ENCODE results near the gene CFAP299.
"Not testable (repeated sequence)": the region's sequence is repeated elsewhere in the genome, so short reads cannot be mapped to it uniquely, and the experiment has no call there.

Gene CFAP299

DNA sequence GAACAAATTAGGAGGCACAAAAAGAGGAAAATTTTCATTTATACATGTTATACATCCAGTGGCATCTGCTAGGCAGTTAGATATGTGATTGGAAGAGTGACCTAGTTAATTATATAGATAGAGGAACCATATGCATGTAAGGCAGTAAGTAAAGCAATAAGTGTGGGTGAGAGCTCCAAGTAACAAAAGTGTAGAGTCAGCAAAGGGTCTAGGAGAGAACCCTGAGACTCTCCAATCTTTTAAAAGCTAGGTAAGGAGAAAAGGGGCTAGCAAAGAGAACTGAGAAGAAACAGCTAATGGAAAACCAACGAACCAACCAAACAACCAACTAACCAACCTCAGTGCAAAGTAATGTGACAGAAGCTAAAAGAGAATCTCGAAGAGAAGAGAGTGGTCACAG is 3.8 kb upstream of the CFAP299 start:
- DNase-seq (ENCODE audit: low read depth in 2 of 2): no peak

DNA sequence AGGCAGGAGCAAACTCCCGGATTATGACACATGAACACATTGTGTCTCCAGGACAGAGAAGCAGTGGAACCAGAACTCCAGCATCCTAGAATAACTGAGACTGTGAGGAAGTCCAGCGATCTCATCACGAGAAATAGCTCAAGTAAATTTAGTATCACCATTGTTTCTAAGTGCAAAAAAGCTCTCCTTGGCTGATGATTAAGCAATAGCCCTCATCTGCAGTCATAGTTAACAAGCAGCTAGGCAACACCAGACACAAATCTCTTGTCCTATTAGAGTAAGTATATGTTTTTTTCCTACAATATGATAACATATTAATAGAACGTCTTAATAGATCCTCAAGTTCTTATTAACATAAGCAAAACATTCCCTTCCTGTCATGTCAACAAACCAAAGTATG is 2.4 kb upstream of the CFAP299 start:
- no peak for DNase-seq (ENCODE audit: low read depth in 2 of 2)

DNA sequence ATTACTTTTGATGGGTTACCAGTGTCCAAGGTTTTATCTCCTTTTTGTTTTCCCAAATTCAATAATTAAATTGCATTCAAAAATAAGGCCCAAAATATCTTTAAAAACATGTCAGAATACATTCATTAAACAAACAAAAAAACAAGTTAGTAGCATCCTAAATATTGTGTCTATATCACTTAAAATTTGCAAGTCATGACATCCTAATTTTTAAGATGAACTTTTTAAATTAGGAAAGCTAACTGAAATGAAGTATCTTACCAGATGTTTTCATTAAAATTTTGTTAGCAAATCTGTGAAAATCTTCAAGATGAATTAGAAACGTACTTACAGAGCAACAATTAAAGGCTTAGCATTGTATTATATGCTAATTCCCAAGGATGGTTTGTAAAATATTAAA is 962 bp upstream of the CFAP299 start:
- DNase-seq (ENCODE audit: low read depth in 2 of 2): no peak

DNA sequence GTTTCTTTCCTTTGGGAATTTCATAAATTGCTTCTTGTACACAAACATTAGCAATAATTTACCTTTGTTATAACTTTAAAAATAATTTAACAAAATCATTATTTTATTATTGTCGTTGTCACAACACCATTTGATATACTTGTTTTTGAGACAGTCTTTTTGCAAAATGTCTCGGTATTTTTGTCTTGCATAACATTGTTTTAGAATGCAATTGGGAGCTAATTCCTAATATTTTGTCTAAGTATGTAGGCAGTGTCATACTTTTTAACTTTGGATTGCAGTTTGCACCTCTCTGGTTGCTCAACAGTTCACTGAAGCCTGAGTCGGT is 340 bp upstream of the CFAP299 start:
- no peak for DNase-seq (ENCODE audit: low read depth in 2 of 2)

DNA sequence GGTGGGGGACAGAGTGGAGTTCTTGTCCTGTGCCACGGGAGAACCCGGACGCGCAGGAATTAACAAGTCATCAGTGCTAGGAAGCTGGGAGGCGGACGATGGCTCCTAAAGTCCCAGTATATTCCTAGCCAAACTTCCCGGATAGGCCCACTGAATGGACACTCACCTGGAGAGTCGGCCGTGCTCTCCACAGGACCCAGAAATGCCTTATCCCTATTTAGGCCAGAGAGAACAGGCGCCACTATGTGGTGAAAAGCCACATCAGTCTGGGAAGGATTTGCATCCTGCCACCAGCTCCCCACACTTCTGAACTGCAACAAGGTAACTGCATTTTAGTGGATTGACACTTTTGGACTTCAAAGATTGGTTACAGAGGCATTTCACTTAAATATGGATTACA is 1.1 kb downstream of the CFAP299 start:
- DNase-seq (ENCODE audit: low read depth in 2 of 2): no peak

DNA sequence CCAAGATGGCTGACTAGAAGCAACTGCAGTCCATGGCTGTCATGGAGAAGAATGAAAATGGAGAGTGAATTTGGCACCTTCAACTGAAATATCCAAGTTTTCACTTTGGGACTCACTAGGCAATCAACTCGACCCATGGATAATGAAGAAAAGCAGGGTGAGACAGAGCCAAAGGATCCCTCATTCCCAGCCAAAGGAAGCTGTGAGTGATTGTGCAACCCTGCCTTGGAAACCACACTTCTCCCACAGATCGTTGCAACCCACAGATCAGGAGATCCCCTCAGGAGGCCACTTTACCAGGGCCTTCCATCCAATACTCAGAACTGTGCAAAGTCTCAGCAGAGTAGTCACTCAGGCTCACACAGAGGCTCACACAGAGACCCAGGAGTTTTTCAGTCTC is 4.5 kb downstream of the CFAP299 start:
- no peak for DNase-seq (ENCODE audit: low read depth in 2 of 2)

DNA sequence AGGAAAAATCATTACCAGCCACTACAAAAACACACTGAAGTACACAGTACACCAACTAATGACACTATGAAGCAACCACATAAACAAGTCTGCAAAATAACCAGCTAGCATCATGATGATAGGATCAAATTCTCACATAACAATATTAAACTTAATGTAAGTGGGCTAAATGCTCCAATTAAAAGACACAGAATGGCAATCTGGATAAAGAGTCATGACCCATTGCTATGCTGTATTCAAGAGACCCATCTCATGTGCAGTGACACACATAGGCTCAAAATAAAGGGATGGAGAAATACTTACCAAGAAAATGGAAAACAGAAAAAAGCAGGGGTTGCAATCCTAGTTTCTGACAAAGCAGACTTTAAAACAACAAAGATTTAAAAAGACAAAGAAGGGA is 7.2 kb downstream of the CFAP299 start:
- not testable (repeated sequence) for DNase-seq (ENCODE audit: low read depth in 2 of 2)

DNA sequence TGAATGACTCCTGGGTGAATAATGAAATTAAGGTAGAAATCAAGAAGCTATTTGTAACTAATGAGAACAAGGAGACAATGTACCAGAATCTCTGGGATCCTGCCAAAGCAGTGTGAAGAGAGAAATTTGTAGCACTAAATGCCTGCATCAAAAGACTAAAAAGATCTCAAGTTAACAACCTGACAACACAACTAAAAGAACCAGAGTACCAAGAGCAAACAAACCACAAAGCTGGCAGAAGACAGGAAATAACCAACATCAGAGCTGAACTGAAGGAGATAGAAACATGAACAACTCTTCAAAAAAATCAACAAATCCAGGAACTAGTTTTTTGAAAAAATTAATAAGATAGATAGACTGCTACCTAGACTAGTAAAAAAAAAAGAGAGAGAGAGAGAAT is 8.4 kb downstream of the CFAP299 start:
- no peak for DNase-seq (ENCODE audit: low read depth in 2 of 2)

DNA sequence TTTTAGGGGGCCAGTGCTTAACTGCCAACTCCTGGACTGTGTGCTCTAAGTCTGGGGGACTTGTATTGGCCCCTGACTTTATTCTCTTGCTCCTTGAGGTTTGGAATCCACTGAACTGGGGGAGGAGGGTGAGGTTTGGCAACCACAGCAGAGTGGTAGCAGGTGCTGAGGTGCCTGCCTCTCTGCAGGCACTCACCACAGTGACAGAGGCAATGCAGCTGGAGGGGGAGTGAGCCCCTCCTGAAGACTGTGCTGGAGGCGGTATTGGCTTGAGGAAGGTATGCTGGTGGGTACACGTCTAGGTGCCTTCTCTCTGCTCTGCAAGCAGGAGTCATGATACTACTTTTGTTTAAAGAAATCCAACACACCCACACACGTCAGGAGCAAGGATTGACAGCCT is 24.6 kb downstream of the CFAP299 start:
- DNase-seq (ENCODE audit: low read depth in 2 of 2): no peak

DNA sequence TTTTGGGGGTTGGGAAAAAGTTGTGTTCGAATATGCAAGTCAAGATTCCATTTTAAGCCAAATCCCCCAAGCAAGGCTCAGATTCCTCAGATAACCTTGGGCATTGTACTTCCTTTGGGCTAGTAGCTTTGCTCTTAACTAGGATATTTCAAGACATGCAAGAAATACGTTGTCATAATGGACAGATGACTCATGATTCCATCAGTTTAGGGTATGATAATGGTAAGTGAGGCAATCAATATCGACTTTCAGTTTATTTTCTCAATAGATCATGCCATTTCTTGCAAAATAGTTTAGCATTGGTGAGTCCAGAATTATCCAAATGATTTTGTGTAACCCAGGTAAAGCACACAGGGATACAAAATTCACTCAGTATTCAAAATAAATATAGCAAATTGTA is 25.4 kb downstream of the CFAP299 start:
- DNase-seq (ENCODE audit: low read depth in 2 of 2): no peak

DNA sequence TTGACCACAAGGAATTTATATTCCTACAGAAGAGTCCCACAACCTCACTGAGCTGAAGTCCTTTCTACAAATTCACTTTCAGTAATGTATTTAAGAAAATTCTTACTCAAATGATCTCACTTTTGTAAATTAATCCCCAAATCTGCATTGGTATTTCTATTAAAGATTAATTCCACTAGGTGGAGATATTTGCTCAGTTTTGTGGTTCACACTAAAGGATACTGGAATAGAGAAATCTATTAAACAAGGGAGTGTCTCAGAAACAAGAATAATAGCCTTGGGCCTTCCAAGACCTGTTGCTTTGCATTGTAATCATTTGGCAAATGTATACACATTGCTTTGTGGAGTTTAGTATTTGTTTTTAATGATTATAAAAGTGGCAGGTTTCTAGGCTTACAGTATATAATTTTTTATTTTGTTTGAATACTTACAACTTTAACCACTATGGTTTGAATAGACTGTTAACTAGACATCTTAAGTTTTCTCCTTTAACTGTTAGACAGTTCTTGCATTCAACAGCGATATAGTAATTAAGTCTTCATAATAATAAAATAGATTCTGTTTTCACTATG is 25.9 kb downstream of the CFAP299 start:
- DNase-seq (ENCODE audit: low read depth in 2 of 2): no peak

DNA sequence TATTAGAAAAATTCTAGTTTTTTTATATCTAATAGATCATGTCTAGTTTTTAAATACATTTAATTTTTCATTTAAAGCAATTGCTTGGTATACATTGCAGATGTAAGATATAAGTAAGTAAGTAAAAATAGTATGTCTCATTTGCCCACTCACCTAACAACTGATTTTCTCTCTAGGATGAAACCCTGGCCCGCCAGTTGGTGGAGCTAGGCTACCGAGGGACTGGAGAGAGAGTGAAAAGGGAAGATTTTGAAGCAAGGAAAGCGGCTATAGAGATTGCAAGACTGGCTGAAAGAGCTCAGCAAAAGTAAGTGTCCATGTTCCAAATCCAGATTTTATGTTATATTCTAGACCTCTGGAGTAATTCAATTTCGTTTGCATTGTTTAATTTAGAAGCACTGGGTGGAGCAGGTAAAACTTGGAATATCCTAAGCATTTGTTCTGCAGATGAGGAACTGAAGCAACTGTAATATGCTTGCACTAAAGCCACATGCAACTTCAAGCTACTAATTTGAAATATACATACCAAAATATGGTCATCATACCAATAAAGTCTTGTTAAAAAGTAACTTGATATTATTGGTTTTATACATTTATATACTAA is 27.1 kb downstream of the CFAP299 start:
- DNase-seq (ENCODE audit: low read depth in 2 of 2): peak in 1 of 2 donors; percentile 22

DNA sequence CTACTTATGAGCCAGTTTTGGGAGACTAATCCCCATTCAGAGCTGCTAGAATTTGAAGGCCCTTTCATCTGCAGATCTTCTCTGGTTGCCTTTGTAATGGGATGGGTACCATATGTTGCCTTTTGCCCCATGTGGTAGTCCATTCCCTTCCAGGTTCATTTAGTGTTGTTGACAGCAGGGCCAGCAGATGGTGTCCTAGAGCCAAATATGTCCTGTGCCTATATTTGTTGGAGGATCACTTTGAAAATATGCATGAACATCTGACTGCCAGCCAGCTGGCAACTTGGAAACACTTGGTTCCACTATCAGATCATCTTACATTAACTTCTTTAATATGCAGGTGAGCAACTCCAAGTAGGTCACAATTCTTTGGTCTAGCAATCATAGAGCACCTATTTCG is 30.4 kb downstream of the CFAP299 start:
- peak; percentile 9 to 22 for DNase-seq (ENCODE audit: low read depth in 2 of 2)

DNA sequence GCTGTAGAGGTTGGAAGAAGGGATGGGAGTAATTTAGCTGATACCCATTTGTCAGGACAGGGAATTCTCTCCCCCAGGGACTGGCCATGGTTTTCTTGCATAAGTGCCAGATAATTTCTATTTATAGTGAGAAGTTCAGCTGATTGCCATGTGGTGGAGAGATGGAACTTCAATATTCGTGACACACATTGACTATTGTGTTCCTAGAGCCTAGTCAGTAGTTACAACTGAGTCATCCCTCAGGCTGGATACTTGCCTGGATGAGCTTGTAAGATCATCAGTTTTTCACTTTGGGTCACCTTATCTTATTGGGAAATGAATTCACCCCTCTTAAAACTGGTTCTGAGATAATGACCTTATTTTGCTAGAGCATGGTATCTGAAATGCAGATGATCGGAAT is 32.2 kb downstream of the CFAP299 start:
- DNase-seq (ENCODE audit: low read depth in 2 of 2): no peak

DNA sequence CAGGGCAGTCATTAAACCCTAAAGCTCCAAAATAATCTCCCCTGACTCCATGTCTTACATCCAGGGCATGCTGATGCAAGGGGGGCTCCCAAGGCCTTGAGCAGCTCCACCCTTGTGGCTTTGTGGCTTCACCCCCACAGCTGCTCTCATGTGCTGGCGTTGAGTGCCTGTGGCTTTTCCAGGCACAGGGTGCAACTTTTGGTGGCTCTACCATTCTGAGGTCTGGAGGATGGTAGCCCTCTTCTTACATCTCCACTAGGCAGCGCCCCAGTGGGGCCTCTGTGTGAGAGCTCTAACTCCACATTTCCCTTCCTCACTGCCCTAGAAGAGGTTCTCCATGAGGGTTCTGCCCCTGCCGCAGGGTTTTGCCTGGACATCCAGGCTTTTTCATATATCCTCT is 35.1 kb downstream of the CFAP299 start:
- DNase-seq (ENCODE audit: low read depth in 2 of 2): no peak

DNA sequence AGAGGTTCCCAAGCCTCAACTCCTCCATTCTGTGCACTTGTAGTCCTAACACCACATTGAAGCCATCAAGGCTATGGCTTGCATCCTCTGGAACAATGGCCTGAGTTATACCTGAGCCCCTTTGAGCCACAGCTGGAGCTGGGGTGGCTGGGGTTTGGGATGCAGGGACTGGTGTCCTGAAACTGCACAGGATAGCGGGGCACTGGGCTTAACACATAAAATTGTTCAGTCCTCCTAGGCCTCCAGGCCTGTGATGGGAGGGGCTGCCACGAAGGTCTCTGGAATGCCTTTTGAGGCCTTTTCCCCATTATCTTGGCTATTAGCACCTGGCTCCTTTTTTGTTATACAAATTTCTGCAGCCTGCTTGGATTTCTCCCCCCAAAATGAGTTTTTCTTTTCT is 35.5 kb downstream of the CFAP299 start:
- no peak for DNase-seq (ENCODE audit: low read depth in 2 of 2)

DNA sequence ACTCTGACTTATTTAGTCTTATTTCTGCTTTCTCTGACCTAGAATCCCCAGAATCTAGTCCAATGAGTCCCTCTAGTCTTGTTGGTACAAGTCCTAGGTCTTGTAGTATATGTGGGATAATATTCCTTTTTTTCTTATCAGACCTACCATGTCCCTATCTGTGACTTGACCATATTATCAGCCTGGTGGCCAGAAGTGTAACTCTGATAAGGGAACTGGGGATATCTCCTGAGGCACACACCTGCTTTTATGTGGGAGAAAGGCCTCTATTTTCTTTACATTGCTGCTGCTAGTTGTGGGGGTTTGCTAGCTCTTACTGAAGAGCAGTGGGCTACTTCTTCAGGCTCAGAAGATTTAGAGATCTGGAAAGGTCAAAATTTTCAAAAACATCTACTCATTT is 38.6 kb downstream of the CFAP299 start:
- DNase-seq (ENCODE audit: low read depth in 2 of 2): no peak

DNA sequence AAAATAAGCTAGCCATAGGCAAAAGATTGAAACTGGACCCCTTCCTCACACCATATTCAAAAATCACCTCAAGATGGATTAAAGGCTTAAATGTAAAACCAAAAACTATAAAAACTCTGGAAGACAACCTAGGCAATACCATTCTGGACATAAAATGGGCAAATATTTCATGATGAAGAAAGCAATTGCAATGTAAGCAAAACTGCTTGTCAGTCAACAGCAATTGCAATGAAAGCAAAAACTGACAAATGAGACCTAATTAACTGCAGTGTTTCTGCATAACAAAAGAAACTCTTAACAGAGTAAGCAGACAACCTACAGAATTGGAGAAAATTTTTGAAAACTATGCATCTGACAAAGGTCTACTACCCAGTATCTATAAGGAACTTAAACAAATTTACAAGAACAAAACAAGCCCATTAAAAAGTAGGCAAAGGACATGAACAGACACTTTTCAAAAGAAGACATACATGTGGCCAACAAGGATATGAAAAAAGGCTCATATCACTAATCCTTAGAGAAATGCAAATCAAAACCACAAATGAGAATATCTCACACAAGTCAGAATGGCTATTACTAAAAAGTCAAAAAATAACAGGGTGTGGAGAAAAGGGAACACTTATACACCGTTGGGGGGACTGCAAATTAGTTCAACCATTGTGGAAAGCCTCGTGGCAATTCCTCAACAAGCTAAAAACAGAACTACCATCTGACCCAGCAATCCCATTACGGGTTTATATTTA is 46.7 kb downstream of the CFAP299 start:
- DNase-seq (ENCODE audit: low read depth in 2 of 2): no peak

DNA sequence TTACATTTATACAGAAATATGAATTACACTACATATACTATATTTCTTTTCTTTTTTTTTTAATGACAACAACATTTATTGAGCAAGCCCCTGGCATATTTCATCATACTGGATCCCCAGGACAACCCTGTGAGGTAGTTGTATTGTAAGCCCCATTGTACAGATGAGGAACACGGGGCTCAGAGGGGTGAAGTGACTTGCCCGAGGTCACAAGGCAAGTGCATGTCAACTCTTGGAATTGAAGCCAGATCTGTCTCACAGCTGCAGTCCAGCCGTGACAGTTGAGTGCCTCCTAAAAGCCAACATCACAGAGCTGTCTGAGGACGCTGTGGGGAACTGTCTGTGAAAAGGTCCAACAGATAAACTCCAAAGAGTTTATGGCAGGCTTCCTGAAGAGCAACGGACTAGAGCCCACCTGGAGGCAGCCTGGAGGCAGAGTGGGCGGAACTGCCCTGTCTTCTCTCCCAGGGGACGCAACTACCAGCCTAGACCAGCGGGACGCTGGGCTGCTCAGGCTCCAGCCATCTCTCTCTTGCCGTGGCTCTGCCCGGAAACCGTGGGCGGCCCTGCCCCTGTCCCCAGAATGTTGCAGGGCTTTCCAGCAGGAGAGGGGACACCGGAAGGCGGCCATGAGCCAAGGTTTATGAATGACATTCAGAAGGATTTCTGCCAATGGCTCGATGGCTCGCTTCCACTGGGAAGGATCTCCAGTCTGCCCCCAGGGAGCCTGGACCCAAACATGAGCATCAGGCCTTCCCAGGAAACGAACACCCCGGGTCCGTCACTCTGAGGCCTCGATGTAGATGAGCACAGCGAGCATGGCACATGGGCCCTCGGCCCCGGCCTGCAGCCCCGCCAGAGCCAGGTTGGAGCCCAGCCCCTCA is 50.1 kb downstream of the CFAP299 start:
- DNase-seq (ENCODE audit: low read depth in 2 of 2): no peak

DNA sequence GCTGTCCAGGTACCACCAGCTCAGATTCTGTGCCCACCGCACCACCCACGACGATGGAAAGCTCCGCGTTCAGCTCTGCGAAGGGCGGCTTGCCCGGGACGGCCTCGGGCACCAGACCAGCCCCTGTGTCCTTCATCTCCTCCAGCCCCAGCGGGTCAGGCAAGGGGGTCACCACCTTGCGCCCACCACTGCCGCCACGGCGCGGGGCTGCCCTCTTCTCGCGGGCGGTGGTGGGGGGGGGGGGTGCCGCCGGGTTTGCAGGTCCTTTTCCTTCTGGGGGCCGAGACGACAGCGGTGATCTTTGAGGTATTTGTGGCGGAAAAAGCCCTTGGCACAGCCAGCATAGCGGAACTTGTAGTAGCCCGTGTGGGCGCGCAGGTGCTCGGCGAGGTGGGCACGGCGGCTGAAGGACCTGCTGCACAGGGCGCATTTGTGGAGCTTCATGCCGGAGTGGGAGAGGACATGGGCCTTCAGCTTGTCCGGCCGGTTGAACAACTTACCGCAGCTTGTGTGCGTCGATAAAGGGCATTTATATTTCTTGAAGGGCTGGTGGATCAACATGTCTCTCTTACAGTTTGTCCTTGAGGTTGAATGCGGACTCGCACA is 50.9 kb downstream of the CFAP299 start:
- no peak for DNase-seq (ENCODE audit: low read depth in 2 of 2)

DNA sequence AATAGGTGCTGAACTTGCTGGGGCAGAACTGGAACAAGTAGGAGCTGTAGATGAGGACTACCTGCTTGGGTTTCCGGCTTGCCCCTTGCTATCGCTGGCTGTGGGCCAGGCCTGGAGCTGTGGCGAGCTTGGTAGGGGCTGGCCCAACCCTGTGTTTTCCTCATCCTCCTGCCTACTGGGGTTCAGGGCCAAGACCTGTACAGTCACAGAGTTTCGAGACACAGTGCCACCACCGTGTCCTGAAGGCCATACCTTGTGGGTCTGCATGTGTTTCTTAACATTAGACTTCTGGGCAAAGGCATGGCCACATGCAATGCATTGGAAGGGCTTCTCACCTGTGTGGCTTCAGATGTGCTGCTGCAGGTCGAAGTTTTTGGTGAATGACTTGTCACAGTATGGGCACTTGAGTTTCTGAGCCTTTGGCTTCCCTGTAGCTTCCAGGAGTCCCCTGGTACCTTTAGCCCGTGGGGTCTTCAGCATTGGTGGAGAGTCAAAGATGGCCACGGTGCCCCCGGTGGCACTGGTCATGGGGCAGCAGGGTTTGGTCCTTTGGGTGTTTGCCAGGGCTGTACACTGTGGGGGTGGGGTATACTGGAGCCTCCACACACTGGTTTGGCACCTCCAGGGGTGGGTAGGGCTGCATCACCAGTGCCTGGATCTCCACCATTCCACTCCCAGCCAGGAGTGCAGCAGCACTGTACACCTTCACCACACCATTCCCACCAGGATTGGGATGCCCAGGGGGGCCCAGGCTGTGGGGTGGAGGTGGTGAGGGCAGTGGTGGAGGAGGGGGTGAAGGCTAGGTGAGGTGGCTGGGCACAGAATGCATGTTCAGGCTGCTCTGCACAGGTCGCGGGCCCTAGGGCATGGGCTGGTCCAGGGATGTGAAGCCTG is 52.1 kb downstream of the CFAP299 start:
- no peak for DNase-seq (ENCODE audit: low read depth in 2 of 2)

Measured in stimulated activated CD4-positive, alpha-beta T cell treated with anti-CD3 and anti-CD28 coated beads, Interleukin-15, amount 100 ng/mL, for 48 hours (primary cell).